CD4-positive, alpha-beta T cell (primary cell): ENCODE data around the gene ADAMTS17. TPM values are rescaled to one million over a fixed set of nuclear protein-coding genes. Genes with fewer than 3 reads are reported as not detected.

Experiments used
- ATAC-seq: fragments of 200-7000 bp; cut with Tn5 transposase; one replicate; pipeline ENCODE4 v1.10.0; 2022; ENCODE audit warnings: mild to moderate bottlenecking; ENCODE audit not compliant: poor library complexity
- CTCF ChIA-PET: fragments of 350-600 bp; sonication (Branson Sonifier 250); formaldehyde crosslinking; loops from one replicate; lab custom pipeline; 2021; ENCODE audit warnings: antibody characterized with exemption, inconsistent platforms; lab: Charles Lee
- POLR2A ChIA-PET: fragments of 350-600 bp; sonication (Branson Sonifier 250); formaldehyde crosslinking; loops from one replicate; lab custom pipeline; 2021; ENCODE audit warnings: antibody characterized with exemption, inconsistent platforms; lab: Charles Lee
- DNase-seq, 14 experiments: peaks; one replicate each; pipeline ENCODE4 v3.0.0-alpha.2; 2013 to 2020; ENCODE audit warnings: mixed read lengths in 2 of 14
- H3K27ac ChIP-seq, 2 donors: one replicate each; pipeline versions ENCODE4 v1.5.1 to v1.7.0; 2013; ENCODE audit warnings: low read length in 2 of 2, low read depth in 1 of 2, mild to moderate bottlenecking in 1 of 2
- H3K27me3 ChIP-seq, 2 experiments: 1 replicate in 1 of 2; 2 replicates in 1 of 2; pipeline versions ENCODE4 v1.6.1 to v1.7.0; 2013; ENCODE audit warnings: low read length in 2 of 2, control low read depth in 1 of 2, mild to moderate bottlenecking in 1 of 2, moderate library complexity in 1 of 2; ENCODE audit not compliant: insufficient read depth in 2 of 2, control insufficient read depth in 1 of 2
- H3K36me3 ChIP-seq: one replicate; pipeline ENCODE4 v1.6.1; 2013; ENCODE audit warnings: low read length, control low read depth; ENCODE audit not compliant: insufficient read depth
- H3K4me1 ChIP-seq: one replicate; pipeline ENCODE4 v1.6.1; 2013; ENCODE audit warnings: low read length, control low read depth; ENCODE audit not compliant: insufficient read depth
- H3K4me3 ChIP-seq: one replicate; pipeline ENCODE4 v1.5.1; 2013; ENCODE audit warnings: mild to moderate bottlenecking, low read length, moderate library complexity
- H3K9me3 ChIP-seq, 2 experiments: 1 replicate in 1 of 2; 2 replicates in 1 of 2; pipeline versions ENCODE4 v1.6.1 to v1.7.0; 2013; ENCODE audit warnings: low read length in 2 of 2, mild to moderate bottlenecking in 2 of 2, control low read depth in 1 of 2, moderate library complexity in 1 of 2; ENCODE audit not compliant: control insufficient read depth in 1 of 2, insufficient read depth in 1 of 2
- H3K27ac Mint-ChIP-seq: one replicate; pipeline ENCODE4 v1.8.0; 2020; ENCODE audit warnings: mixed read lengths
- H3K27me3 Mint-ChIP-seq: one replicate; pipeline ENCODE4 v1.8.0; 2021; ENCODE audit warnings: mixed read lengths
- H3K36me3 Mint-ChIP-seq: one replicate; pipeline ENCODE4 v1.8.0; 2021; ENCODE audit warnings: low read depth, mixed read lengths
- H3K4me1 Mint-ChIP-seq: one replicate; pipeline ENCODE4 v1.8.0; 2021; ENCODE audit warnings: low read depth, mixed read lengths
- H3K4me3 Mint-ChIP-seq: one replicate; pipeline ENCODE4 v1.8.0; 2020; ENCODE audit warnings: mild to moderate bottlenecking, mixed read lengths
- H3K9me3 Mint-ChIP-seq: one replicate; pipeline ENCODE4 v1.8.0; 2020; ENCODE audit warnings: mixed read lengths
- CTCF ChIP-seq: fragments of 200-600 bp; IDR thresholded peaks from one replicate; pipeline ENCODE4 v1.8.0; 2022; ENCODE audit warnings: antibody characterized with exemption, mild to moderate bottlenecking
- intact Hi-C, 2 experiments: fragments of 100-400 bp; cut with DNase I in 1 of 2; cut with micrococcal nuclease in 1 of 2; formaldehyde crosslinking; loops; one replicate each; pipeline versions ENCODE4 v1.15.1 to v1.9.0; 2023 to 2025; cut with DNase I, micrococcal nuclease
- polyA plus RNA-seq, 2 donors: library from polyadenylated mRNA; unstranded; fragments of 120-200 nt; gene quantifications; one replicate each; pipeline ENCODE4 v1.2.1, GENCODE V29; 2013
- total RNA-seq, 174 experiments: library from RNA in 2 of 174; stranded (reverse) in 2 of 174; gene quantifications; one replicate each; pipeline ENCODE4 v1.2.3 and lab custom pipeline; 2021 to 2026

ADAMTS17 gene
- total RNA-seq (10 to 100 TPM in 1 of 2 experiments, 1 to 10 TPM in 1; 9.9 to 13.2 TPM), total RNA-seq (lab: John Stamatoyannopoulos, UW) (0.67 to 18.3 (median 7.4) reads per million in 172 experiments)
- 3.2 TPM for polyA plus RNA-seq (2013, experiment 1 of 2)
- polyA plus RNA-seq (2013, experiment 2 of 2), result 4.3 TPM

GRCh38 chr15:100341750-100342560 lies at the start of gene ADAMTS17:
Gene ADAMTS17, minus strand, starts transcription at chr15:100341975. Its CDS starts 76 bp downstream, at chr15:100341899.
- no peaks in the 10 kb centered on the region for H3K36me3 Mint-ChIP-seq
- Histone ChIP-seq H3K4me1 (peaks cover 27% of the 10 kb centered on the region), H3K36me3 (no peaks in the 10 kb centered on the region), H3K27ac (no peak within 1 kb of the TSS), H3K4me3 (peak within 1 kb of the TSS; percentile 58), H3K27me3 (no peaks in the 10 kb centered on the region), H3K9me3 (no peaks in the 10 kb centered on the region)
- intact Hi-C loops, result loop anchor here (1.0 to 10.0 kb wide), 7 partner anchors 230 to 1695 kb away; partner anchors contain the start of genes ASB7 (in 2 of the 2), LINS1 (in 2 of the 2), IGF1R (in 1 of the 2) and SELENOS (in 1 of the 2)
- no peaks in the 10 kb centered on the region for H3K9me3 Mint-ChIP-seq
- peak within 1 kb of the TSS; percentile 88 for H3K4me3 Mint-ChIP-seq
- peak; percentile 92 for TF ChIP-seq CTCF
- no peak within 1 kb of the TSS for H3K27ac Mint-ChIP-seq
- H3K4me1 Mint-ChIP-seq, result peaks cover 14% of the 10 kb centered on the region
- DNase-seq, result peak; percentile 89 to 98 (median 94)
- H3K27me3 Mint-ChIP-seq, result no peaks in the 10 kb centered on the region
- POLR2A ChIA-PET, result interaction anchor here (0.9 to 3.2 kb wide), 8 partner anchors 9 to 901 kb away, joined by 3 to 17 read pairs (median 4); partner anchors contain the start of genes ASB7 and LINS1
- peak; percentile 96 for ATAC-seq
- CTCF ChIA-PET, result interaction anchor here (0.6 to 6.9 kb wide), 15 partner anchors 8 to 586 kb away, joined by 3 to 99 read pairs (median 4); partner anchors contain the start of genes ASB7 and LINS1

GRCh38 chr15:100385300-100386050 lies 43.7 kb upstream of the ADAMTS17 start:
- TF ChIP-seq CTCF, result no peak
- ChIA-PET CTCF (no interaction called here), POLR2A (no interaction called here)

GRCh38 chr15:100384108-100384410 lies 42.3 kb upstream of the ADAMTS17 start:
- peaks cover 5% of the 10 kb centered on the region for H3K27me3 Mint-ChIP-seq
- DNase-seq (no peak), ATAC-seq (no peak)
- ChIA-PET CTCF (interaction anchor here (0.7 to 2.1 kb wide), 3 partner anchors 34 to 218 kb away, joined by 3 to 11 read pairs (median 3); partner anchors contain the start of gene LINS1), POLR2A (no interaction called here)
- Histone ChIP-seq H3K4me3 (no peak overlapping the region), H3K9me3 (peaks cover 7 to 15% of the 10 kb centered on the region in 2 experiments), H3K27me3 (no peaks in the 10 kb centered on the region), H3K36me3 (no peaks in the 10 kb centered on the region), H3K27ac (no peak overlapping the region), H3K4me1 (no peaks in the 10 kb centered on the region)
- H3K4me1 Mint-ChIP-seq, result no peaks in the 10 kb centered on the region
- no peaks in the 10 kb centered on the region for H3K36me3 Mint-ChIP-seq
- H3K4me3 Mint-ChIP-seq, result no peak overlapping the region
- no peak overlapping the region for H3K27ac Mint-ChIP-seq
- peaks cover 7% of the 10 kb centered on the region for H3K9me3 Mint-ChIP-seq
- intact Hi-C loops, result no loop called here
- no peak for TF ChIP-seq CTCF

More at GRCh38 chr15:100385300-100386050, 43.7 kb upstream of the ADAMTS17 start:
- no peak overlapping the region for H3K27ac Mint-ChIP-seq
- no peaks in the 10 kb centered on the region for H3K4me1 Mint-ChIP-seq
- peaks cover 7 to 15% of the 10 kb centered on the region in 2 experiments for H3K9me3 ChIP-seq
- H3K4me1 ChIP-seq, result no peaks in the 10 kb centered on the region
- no peaks in the 10 kb centered on the region for H3K36me3 Mint-ChIP-seq
- intact Hi-C loops, result no loop called here
- DNase-seq (no peak), ATAC-seq (no peak)
- H3K27me3 Mint-ChIP-seq, result no peaks in the 10 kb centered on the region
- no peaks in the 10 kb centered on the region for H3K27me3 ChIP-seq
- no peaks in the 10 kb centered on the region for H3K36me3 ChIP-seq
- no peak overlapping the region for H3K4me3 Mint-ChIP-seq
- H3K4me3 ChIP-seq, result no peak overlapping the region
- H3K27ac ChIP-seq, result no peak overlapping the region
- H3K9me3 Mint-ChIP-seq, result peaks cover 7% of the 10 kb centered on the region
